ENCODE data around the gene PREP.

The PREP gene

GRCh38 chr6:105302617-105303128, 100.2 kb downstream of the PREP start:
- DNase-seq = no peak

GRCh38 chr6:105301756-105302616, 100.9 kb downstream of the PREP start:
- no peak for DNase-seq

- DNase-seq = no peak
These were observed 101.8 kb downstream of the PREP start for GRCh38 chr6:105301072-105301503.

GRCh38 chr6:105300090-105300489, 102.8 kb downstream of the PREP start:
- no peak for DNase-seq

- DNase-seq = no peak
These were observed 108.8 kb downstream of the PREP start for GRCh38 chr6:105294129-105294528.

- DNase-seq = no peak
These were observed 110.1 kb downstream of the PREP start for GRCh38 chr6:105292689-105293339.

GRCh38 chr6:105291525-105291924, 111.4 kb downstream of the PREP start:
- DNase-seq = no peak

- no peak for DNase-seq
These were observed 120.0 kb downstream of the PREP start for GRCh38 chr6:105282631-105283585.

GRCh38 chr6:105280033-105280432, 122.8 kb downstream of the PREP start:
- no peak for DNase-seq

GRCh38 chr6:105279463-105279862, 123.4 kb downstream of the PREP start:
- DNase-seq = no peak

- no peak for DNase-seq
These were observed 124.1 kb downstream of the PREP start for GRCh38 chr6:105278813-105279212.

GRCh38 chr6:105278035-105278434, 124.8 kb downstream of the PREP start:
- DNase-seq = no peak

GRCh38 chr6:105276374-105276773, 126.5 kb downstream of the PREP start:
- DNase-seq = no peak

- DNase-seq = no peak
These were observed 127.3 kb downstream of the PREP start for GRCh38 chr6:105275542-105275941.

GRCh38 chr6:105274678-105275077, 128.2 kb downstream of the PREP start:
- no peak for DNase-seq

GRCh38 chr6:105273589-105273988, 129.3 kb downstream of the PREP start:
- no peak for DNase-seq

GRCh38 chr6:105272786-105273185, 130.1 kb downstream of the PREP start:
- no peak for DNase-seq

- DNase-seq = no peak
These were observed 132.4 kb downstream of the PREP start for GRCh38 chr6:105270511-105270910.

GRCh38 chr6:105269390-105269789, 133.5 kb downstream of the PREP start:
- no peak for DNase-seq

GRCh38 chr6:105263685-105264610, 138.9 kb downstream of the PREP start:
- DNase-seq = no peak

All from NCI-H1417 treated with DMSO at 0.1 percent for 48 hours (cell line).